Testis (tissue), 2 donors: Measurements from ENCODE around the gene GANC.

Experiments used
- POLR2A ChIP-seq: fragments of 450-650 bp; IDR thresholded peaks from one replicate; pipeline ENCODE4 v1.6.1; 2017; ENCODE audit warnings: antibody characterized with exemption, mild to moderate bottlenecking, moderate library complexity
- TF ChIP-seq, protein P1 (sequence below), 3 experiments: fragments of 450-650 bp in 2 of 3; fragments of 200-600 bp in 1 of 3; sonication (generic) in 1 of 3; IDR thresholded peaks; one replicate each; pipeline ENCODE4 v1.5.1; 2016 to 2019; ENCODE audit warnings: antibody characterized with exemption in 3 of 3, mild to moderate bottlenecking in 2 of 3, moderate library complexity in 1 of 3

GRCh38 chr15:42332331-42332730, 59.3 kb downstream of the GANC start:
- TF ChIP-seq, protein P1, sequence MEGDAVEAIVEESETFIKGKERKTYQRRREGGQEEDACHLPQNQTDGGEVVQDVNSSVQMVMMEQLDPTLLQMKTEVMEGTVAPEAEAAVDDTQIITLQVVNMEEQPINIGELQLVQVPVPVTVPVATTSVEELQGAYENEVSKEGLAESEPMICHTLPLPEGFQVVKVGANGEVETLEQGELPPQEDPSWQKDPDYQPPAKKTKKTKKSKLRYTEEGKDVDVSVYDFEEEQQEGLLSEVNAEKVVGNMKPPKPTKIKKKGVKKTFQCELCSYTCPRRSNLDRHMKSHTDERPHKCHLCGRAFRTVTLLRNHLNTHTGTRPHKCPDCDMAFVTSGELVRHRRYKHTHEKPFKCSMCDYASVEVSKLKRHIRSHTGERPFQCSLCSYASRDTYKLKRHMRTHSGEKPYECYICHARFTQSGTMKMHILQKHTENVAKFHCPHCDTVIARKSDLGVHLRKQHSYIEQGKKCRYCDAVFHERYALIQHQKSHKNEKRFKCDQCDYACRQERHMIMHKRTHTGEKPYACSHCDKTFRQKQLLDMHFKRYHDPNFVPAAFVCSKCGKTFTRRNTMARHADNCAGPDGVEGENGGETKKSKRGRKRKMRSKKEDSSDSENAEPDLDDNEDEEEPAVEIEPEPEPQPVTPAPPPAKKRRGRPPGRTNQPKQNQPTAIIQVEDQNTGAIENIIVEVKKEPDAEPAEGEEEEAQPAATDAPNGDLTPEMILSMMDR (IDR thresholded peaks at IDR 0.05), result no peak
- no peak for TF ChIP-seq POLR2A
